Thyroid gland (tissue), 4 donors: ENCODE results near the gene SLC22A7.

Source experiments
- CTCF ChIP-seq, 6 experiments: fragments of 200-600 bp in 3 of 6; fragments of 450-650 bp in 3 of 6; sonication (generic) in 3 of 6; IDR thresholded peaks; one replicate each; pipeline ENCODE4 v1.5.1; 2016 to 2019; ENCODE audit warnings: antibody characterized with exemption in 6 of 6, mild to moderate bottlenecking in 2 of 6, inconsistent platforms in 1 of 6, moderate library complexity in 1 of 6
- POLR2A ChIP-seq, 2 donors: fragments of 450-650 bp; IDR thresholded peaks; one replicate each; pipeline ENCODE4 v1.6.1; 2017; ENCODE audit warnings: antibody characterized with exemption in 2 of 2, mild to moderate bottlenecking in 2 of 2, moderate library complexity in 1 of 2

- peak; percentile 29 to 66 (median 45) for TF ChIP-seq CTCF (IDR thresholded peaks at IDR 0.05)
- no peak for TF ChIP-seq POLR2A (IDR thresholded peaks at IDR 0.05)
Observed at GRCh38 chr6:43334466-43335095, 36.5 kb downstream of the SLC22A7 start.
